K562 (cell line): Measurements from ENCODE around the gene SUCNR1. TPM values are rescaled to one million over a fixed set of nuclear protein-coding genes. Genes with fewer than 3 reads are reported as not detected.

Experiments
- ATAC-seq: fragments of 200-7000 bp; cut with Tn5 transposase; 3 replicates; pipeline ENCODE4 v1.9.1; 2020; ENCODE audit warnings: moderate library complexity
- BruUV-seq: library from RNA; stranded (reverse); fragments of 400-500 nt; replicated peaks from 2 replicates; lab custom pipeline; 2021; lab: Mats Ljungman, UMichigan
- CTCF ChIA-PET: fragments of 300-600 bp; formaldehyde crosslinking; extraction: SDS; loops from one replicate; lab custom pipeline; 2021; ENCODE audit warnings: low intra/inter-chr PET ratio; lab: Yijun Ruan, JAX
- POLR2A ChIA-PET: fragments of 300-600, 350-650 bp; sonication (Branson Sonifier 250); formaldehyde crosslinking; extraction: SDS; loops from one replicate; lab custom pipeline; 2021; ENCODE audit warnings: antibody characterized with exemption, inconsistent platforms; lab: Yijun Ruan, JAX
- DNase-seq, 4 experiments: peaks; one replicate each; pipeline versions ENCODE4 v3.0.0 to v3.0.0-alpha.2; 2011 to 2018; ENCODE audit warnings: low spot score in 3 of 4, mixed read lengths in 3 of 4; ENCODE audit errors: extremely low read depth in 1 of 4
- FAIRE-seq: peaks from 2 replicates; lab custom pipeline; 2011; peaks lifted over from hg19 to GRCh38; lab: Jason Lieb, UNC
- H2AFZ ChIP-seq: 2 replicates; pipeline ENCODE4 v1.6.0; 2011; ENCODE audit warnings: low read depth, low read length, control low read depth, inconsistent platforms
- H3K27ac ChIP-seq: fragments of 200-600 bp; 3 replicates; pipeline ENCODE4 v1.8.0; 2011; ENCODE audit warnings: low read depth, mild to moderate bottlenecking, control low read depth, inconsistent platforms, low read length, moderate library complexity, mixed read lengths; ENCODE audit errors: extremely low read depth
- H3K27me3 ChIP-seq, 2 experiments: fragments of 300-600 bp in 1 of 2; 2 replicates in 1 of 2; 3 replicates in 1 of 2; pipeline versions ENCODE4 v1.6.0 to v1.8.0; 2011; ENCODE audit warnings: inconsistent platforms in 2 of 2, low read length in 2 of 2, mild to moderate bottlenecking in 1 of 2, mixed read lengths in 1 of 2, moderate library complexity in 1 of 2; ENCODE audit not compliant: control insufficient read depth in 2 of 2, insufficient read depth in 2 of 2
- H3K36me3 ChIP-seq: fragments of 300-600 bp; 3 replicates; pipeline ENCODE4 v1.8.0; 2011; ENCODE audit warnings: mild to moderate bottlenecking, low read length, inconsistent platforms; ENCODE audit not compliant: control insufficient read depth, insufficient read depth
- H3K4me1 ChIP-seq, 2 experiments: fragments of 200-600 bp in 1 of 2; replicated peaks in 1 of 2; 2 replicates in 1 of 2; 3 replicates in 1 of 2; pipeline versions ENCODE4 v1.5.1 to v1.8.0; 2011; ENCODE audit warnings: inconsistent platforms in 2 of 2, low read length in 2 of 2, mild to moderate bottlenecking in 1 of 2, mixed read lengths in 1 of 2, moderate library complexity in 1 of 2; ENCODE audit not compliant: control insufficient read depth in 2 of 2, insufficient read depth in 2 of 2
- H3K4me2 ChIP-seq: 2 replicates; pipeline ENCODE4 v1.6.1; 2011; ENCODE audit warnings: low read length, control low read depth, inconsistent platforms, mixed read lengths; ENCODE audit not compliant: insufficient read depth
- H3K4me3 ChIP-seq: fragments of 200-600 bp; sonication (generic), shearing (Covaris generic); 2 replicates; pipeline ENCODE4 v1.5.1; 2016; ENCODE audit warnings: control low read depth, inconsistent platforms
- H3K79me2 ChIP-seq: fragments of 200-600 bp; 3 replicates; pipeline ENCODE4 v1.8.0; 2011; ENCODE audit warnings: low read length, inconsistent platforms; ENCODE audit not compliant: control insufficient read depth, insufficient read depth
- H3K9ac ChIP-seq, 2 experiments: 2 replicates each; pipeline versions ENCODE4 v1.6.0 to v1.6.1; 2011; ENCODE audit warnings: low read depth in 2 of 2, low read length in 2 of 2, control low read depth in 1 of 2, inconsistent platforms in 1 of 2, mild to moderate bottlenecking in 1 of 2, mixed read lengths in 1 of 2; ENCODE audit not compliant: insufficient read depth in 1 of 2
- H3K9me1 ChIP-seq: one replicate; pipeline ENCODE4 v1.6.0; 2011; ENCODE audit warnings: inconsistent platforms, mild to moderate bottlenecking, low read length, moderate library complexity; ENCODE audit not compliant: control insufficient read depth, insufficient read depth
- H3K9me3 ChIP-seq: replicated peaks from 2 replicates; pipeline ENCODE4 v1.5.1; 2011; ENCODE audit warnings: low read depth, low read length, inconsistent platforms; ENCODE audit not compliant: control insufficient read depth, insufficient read depth
- H4K20me1 ChIP-seq: replicated peaks from 2 replicates; pipeline ENCODE4 v1.6.1; 2011; ENCODE audit warnings: low read length, inconsistent platforms, mixed read lengths; ENCODE audit not compliant: control insufficient read depth, insufficient read depth
- FOXP1 ChIP-seq: sonication (generic); formaldehyde crosslinking; IDR thresholded peaks from 2 replicates; pipeline ENCODE4 v1.8.0; 2022; ENCODE audit warnings: mild to moderate bottlenecking, missing genetic modification reagents
- NR4A1 ChIP-seq, 2 experiments: fragments of 250-450 bp in 1 of 2; fragments of 450-650 bp in 1 of 2; sonication (Bioruptor Pico) in 1 of 2; IDR thresholded peaks; 2 replicates each; pipeline versions ENCODE4 v1.4.0 to v1.6.1; 2016 to 2020; ENCODE audit warnings: mild to moderate bottlenecking in 2 of 2, missing compliant biosample characterization in 1 of 2, missing genetic modification characterization in 1 of 2, moderate library complexity in 1 of 2
- RBM34 ChIP-seq: fragments of 200-400 bp; formaldehyde crosslinking; IDR thresholded peaks from 2 replicates; pipeline ENCODE4 v1.6.1; 2018; ENCODE audit warnings: low read length, borderline replicate concordance; ENCODE audit not compliant: insufficient read depth
- SP2 ChIP-seq: IDR thresholded peaks from 2 replicates; pipeline ENCODE4 v1.6.1; 2011; ENCODE audit warnings: mild to moderate bottlenecking, low read depth, low read length, moderate library complexity; ENCODE audit not compliant: poor library complexity, severe bottlenecking; ENCODE audit errors: extremely low read depth
- ZNF23 ChIP-seq: fragments of 250-450 bp; sonication (Bioruptor Pico); IDR thresholded peaks from 2 replicates; pipeline ENCODE4 v1.4.0; 2020; ENCODE audit warnings: mild to moderate bottlenecking
- WGBS: fragments of 100-300 bp; shearing (Covaris generic); methylation state at CpG from one replicate; pipeline ENCODE4 v1.1.6; 2016; ENCODE audit warnings: low coverage, mixed read lengths; ENCODE audit not compliant: insufficient coverage; ENCODE audit errors: missing lambda C conversion rate; 5-methylcytosine and 5-hydroxymethylcytosine counted together
- in situ Hi-C: fragments of 300-500 bp; cut with MboI; formaldehyde crosslinking; loops from 4 replicates; pipeline ENCODE4 v1.15.0; 2018; ENCODE audit warnings: inconsistent platforms, mixed read lengths
- intact Hi-C: fragments of 100-400 bp; cut with micrococcal nuclease; formaldehyde crosslinking; loops from 2 replicates; pipeline ENCODE4 v1.14.2; 2022
- polyA plus RNA-seq, 8 experiments: library from polyadenylated mRNA; depleted of rRNA in 4 of 8; stranded (reverse) in 5 of 8; unstranded in 3 of 8; fragments of >200 nt; fragmentation: Nextera tagmentation in 2 of 8; fragmentation: Illumina TruSeq in 1 of 8; extraction: Ambion mirVana in 2 of 8; extraction: Trizol in 1 of 8; gene quantifications; 2 replicates each; pipeline versions ENCODE4 v1.2.1 to v1.2.3, GENCODE V29; 2011 to 2014; ENCODE audit warnings: inconsistent platforms in 1 of 8, missing spikeins in 1 of 8
- total RNA-seq, 7 experiments: library from RNA; depleted of rRNA in 6 of 7; stranded (reverse); fragments of >200 nt in 6 of 7; fragmentation: Illumina TruSeq in 2 of 7; extraction: Trizol in 2 of 7; gene quantifications; 2 replicates each; pipeline versions ENCODE4 v1.2.1 to v1.2.3, GENCODE V29; 2011 to 2021; ENCODE audit warnings: low replicate concordance in 1 of 7
- TF ChIP-seq, protein P1 (sequence below), 2 experiments: fragments of 450-650 bp in 1 of 2; sonication (generic) in 1 of 2; formaldehyde crosslinking in 1 of 2; IDR thresholded peaks in 1 of 2; conservative IDR thresholded peaks in 1 of 2; 2 replicates each; pipeline versions ENCODE4 v1.6.1 to v1.8.1; 2016 to 2023; ENCODE audit warnings: mild to moderate bottlenecking in 2 of 2, moderate library complexity in 2 of 2, inconsistent platforms in 1 of 2, missing genetic modification reagents in 1 of 2
- TF ChIP-seq, protein P2 (sequence below): fragments of 250-450 bp; sonication (Bioruptor Pico); IDR thresholded peaks from 2 replicates; pipeline ENCODE4 v1.8.0; 2021; ENCODE audit warnings: borderline replicate concordance, mild to moderate bottlenecking, moderate library complexity; ENCODE audit not compliant: poor library complexity, severe bottlenecking
- TF ChIP-seq, protein P3 (sequence below): fragments of 450-650 bp; formaldehyde crosslinking; conservative IDR thresholded peaks from 2 replicates; pipeline ENCODE4 v1.4.0; 2022; ENCODE audit warnings: mild to moderate bottlenecking, missing genetic modification characterization

Gene SUCNR1
- total and polyA plus RNA-seq, 9 of the 15 experiments (the other 6 are each of a cell fraction or from before 2014, with no cell fraction given): 0.04 to 0.54 (median 0.13) TPM

DNA sequence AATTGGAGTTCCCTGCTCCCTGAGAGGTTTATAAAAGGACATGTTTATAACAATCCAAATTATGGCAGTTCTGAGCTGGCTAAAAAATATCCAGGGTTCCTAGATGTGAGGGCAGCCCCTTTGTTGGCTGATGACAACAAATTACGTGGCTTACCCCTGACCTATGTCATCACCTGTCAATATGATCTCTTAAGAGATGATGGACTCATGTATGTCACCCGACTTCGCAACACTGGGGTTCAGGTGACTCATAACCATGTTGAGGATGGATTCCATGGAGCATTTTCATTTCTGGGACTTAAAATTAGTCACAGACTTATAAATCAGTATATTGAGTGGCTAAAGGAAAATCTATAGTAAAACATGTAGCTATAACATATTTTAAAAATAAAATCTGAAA is 45.6 kb upstream of the SUCNR1 start:
- H3K36me3 ChIP-seq: no peaks in the 10 kb centered on the region
- ATAC-seq (no peak), DNase-seq (no peak), FAIRE-seq (no peak)
- 40% methylated on average over 3 of the region's 3 CpGs for WGBS
- no peaks in the 10 kb centered on the region for H3K4me1 ChIP-seq
- H3K9ac ChIP-seq: no peak overlapping the region
- intact Hi-C loops: no loop called here
- no peaks in the 10 kb centered on the region for H3K27me3 ChIP-seq
- POLR2A ChIA-PET: no interaction called here
- no peaks in the 10 kb centered on the region for H3K79me2 ChIP-seq
- in situ Hi-C loops: loop anchor here (25.0 kb wide), 1 partner anchor 591 kb away; no protein-coding TSS in a partner anchor
- H3K9me1 ChIP-seq: no peaks in the 10 kb centered on the region
- CTCF ChIA-PET: no interaction called here
- H3K9me3 ChIP-seq: no peaks in the 10 kb centered on the region
- no peaks in the 10 kb centered on the region for H4K20me1 ChIP-seq
- H2AFZ ChIP-seq: no peak overlapping the region
- no peak overlapping the region for H3K4me3 ChIP-seq
- BruUV-seq: no TSS peak
- TF ChIP-seq, protein P1, sequence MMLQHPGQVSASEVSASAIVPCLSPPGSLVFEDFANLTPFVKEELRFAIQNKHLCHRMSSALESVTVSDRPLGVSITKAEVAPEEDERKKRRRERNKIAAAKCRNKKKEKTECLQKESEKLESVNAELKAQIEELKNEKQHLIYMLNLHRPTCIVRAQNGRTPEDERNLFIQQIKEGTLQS (IDR thresholded peaks at IDR 0.05): peak; percentile 37; the same call in 1 of the 2 replicates
- TF ChIP-seq, protein P1 (CRISPR knock-in tag; conservative IDR thresholded peaks at IDR 0.05): no peak
- TF ChIP-seq FOXP1 (CRISPR knock-in tag) (no peak), NR4A1 (CRISPR knock-in tag; IDR thresholded peaks at IDR 0.05) (no peak), NR4A1 (tag; IDR thresholded peaks at IDR 0.05) (no peak), ZNF23 (no peak), RBM34 (no peak), SP2 (no peak)
- TF ChIP-seq, protein P2, sequence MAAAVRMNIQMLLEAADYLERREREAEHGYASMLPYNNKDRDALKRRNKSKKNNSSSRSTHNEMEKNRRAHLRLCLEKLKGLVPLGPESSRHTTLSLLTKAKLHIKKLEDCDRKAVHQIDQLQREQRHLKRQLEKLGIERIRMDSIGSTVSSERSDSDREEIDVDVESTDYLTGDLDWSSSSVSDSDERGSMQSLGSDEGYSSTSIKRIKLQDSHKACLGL (CRISPR knock-in tag): no peak
- TF ChIP-seq, protein P3, sequence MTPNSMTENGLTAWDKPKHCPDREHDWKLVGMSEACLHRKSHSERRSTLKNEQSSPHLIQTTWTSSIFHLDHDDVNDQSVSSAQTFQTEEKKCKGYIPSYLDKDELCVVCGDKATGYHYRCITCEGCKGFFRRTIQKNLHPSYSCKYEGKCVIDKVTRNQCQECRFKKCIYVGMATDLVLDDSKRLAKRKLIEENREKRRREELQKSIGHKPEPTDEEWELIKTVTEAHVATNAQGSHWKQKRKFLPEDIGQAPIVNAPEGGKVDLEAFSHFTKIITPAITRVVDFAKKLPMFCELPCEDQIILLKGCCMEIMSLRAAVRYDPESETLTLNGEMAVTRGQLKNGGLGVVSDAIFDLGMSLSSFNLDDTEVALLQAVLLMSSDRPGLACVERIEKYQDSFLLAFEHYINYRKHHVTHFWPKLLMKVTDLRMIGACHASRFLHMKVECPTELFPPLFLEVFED: no peak
- H3K27ac ChIP-seq: no peak overlapping the region
- no peak overlapping the region for H3K4me2 ChIP-seq
